DMS 273 treated with DMSO at 0.1 percent for 48 hours (cell line): Measurements from ENCODE around the gene SSTR5.

Experiments
- DNase-seq: peaks from one replicate; lab custom pipeline; 2025; lab: John Stamatoyannopoulos, UW

The SSTR5 gene

GRCh38 chr16:1040346-1040745 lies 32.2 kb upstream of the SSTR5 start:
- DNase-seq, result no peak

- DNase-seq, result no peak
These were observed 30.4 kb upstream of the SSTR5 start for GRCh38 chr16:1042049-1042744.

- no peak for DNase-seq
These were observed 29.7 kb upstream of the SSTR5 start for GRCh38 chr16:1042866-1043265.

GRCh38 chr16:1043881-1044451 lies 28.6 kb upstream of the SSTR5 start:
- DNase-seq, result no peak

- no peak for DNase-seq
These were observed 27.9 kb upstream of the SSTR5 start for GRCh38 chr16:1044460-1045309.

GRCh38 chr16:1045310-1045992 lies 27.1 kb upstream of the SSTR5 start:
- no peak for DNase-seq

- DNase-seq, result no peak
These were observed 26.3 kb upstream of the SSTR5 start for GRCh38 chr16:1045993-1046911.

GRCh38 chr16:1047123-1047522 lies 25.4 kb upstream of the SSTR5 start:
- no peak for DNase-seq

GRCh38 chr16:1047801-1048200 lies 24.7 kb upstream of the SSTR5 start:
- DNase-seq, result no peak

GRCh38 chr16:1048442-1049112 lies 24.0 kb upstream of the SSTR5 start:
- peak; percentile 30 for DNase-seq

GRCh38 chr16:1049113-1049975 lies 23.2 kb upstream of the SSTR5 start:
- DNase-seq, result no peak

- DNase-seq, result no peak
These were observed 22.6 kb upstream of the SSTR5 start for GRCh38 chr16:1049976-1050247.

- no peak for DNase-seq
These were observed 22.0 kb upstream of the SSTR5 start for GRCh38 chr16:1050516-1050915.

- DNase-seq, result no peak
These were observed 21.6 kb upstream of the SSTR5 start for GRCh38 chr16:1050921-1051320.

- no peak for DNase-seq
These were observed 21.1 kb upstream of the SSTR5 start for GRCh38 chr16:1051446-1051845.

- no peak for DNase-seq
These were observed 19.8 kb upstream of the SSTR5 start for GRCh38 chr16:1052721-1053120.

- no peak for DNase-seq
These were observed 19.4 kb upstream of the SSTR5 start for GRCh38 chr16:1053121-1053521.

- no peak for DNase-seq
These were observed 18.7 kb upstream of the SSTR5 start for GRCh38 chr16:1053700-1054368.
